ENCODE data around the gene NFU1.
"Not testable (repeated sequence)": the region's sequence is repeated elsewhere in the genome, so short reads cannot be mapped to it uniquely, and the experiment has no call there.

The NFU1 gene

GRCh38 chr2:69449906-69450305 lies 12.7 kb upstream of the NFU1 start:
- no peak for DNase-seq

- DNase-seq = not testable (repeated sequence)
These were observed 6.4 kb upstream of the NFU1 start for GRCh38 chr2:69443673-69444072.

GRCh38 chr2:69439499-69439898 lies 2.3 kb upstream of the NFU1 start:
- DNase-seq = not testable (repeated sequence)

- DNase-seq = no peak
These were observed 1.3 kb upstream of the NFU1 start for GRCh38 chr2:69438580-69438979.

- peak; percentile 46 for DNase-seq
These were observed 518 bp upstream of the NFU1 start for GRCh38 chr2:69437751-69438154.

GRCh38 chr2:69436596-69436937 lies 668 bp downstream of the NFU1 start:
- DNase-seq = peak; percentile 41

- peak; percentile 28 for DNase-seq
These were observed 2.5 kb downstream of the NFU1 start for GRCh38 chr2:69434753-69435152.

- no peak for DNase-seq
These were observed 7.6 kb downstream of the NFU1 start for GRCh38 chr2:69429491-69430183.

- DNase-seq = no peak
These were observed 8.3 kb downstream of the NFU1 start for GRCh38 chr2:69428981-69429380.

GRCh38 chr2:69424419-69424818 lies 12.8 kb downstream of the NFU1 start:
- no peak for DNase-seq

- peak; percentile 30 for DNase-seq
These were observed 15.0 kb downstream of the NFU1 start for GRCh38 chr2:69422198-69422597.

- DNase-seq = not testable (repeated sequence)
These were observed 18.1 kb downstream of the NFU1 start for GRCh38 chr2:69419111-69419510.

GRCh38 chr2:69416147-69416546 lies 21.1 kb downstream of the NFU1 start:
- no peak for DNase-seq

GRCh38 chr2:69411120-69411519 lies 26.1 kb downstream of the NFU1 start:
- no peak for DNase-seq

GRCh38 chr2:69405306-69405705 lies 31.9 kb downstream of the NFU1 start:
- DNase-seq = no peak

- DNase-seq = no peak
These were observed 37.1 kb downstream of the NFU1 start for GRCh38 chr2:69400121-69400520.

- DNase-seq = no peak
These were observed 40.0 kb downstream of the NFU1 start for GRCh38 chr2:69397234-69397633.

- no peak for DNase-seq
These were observed 41.4 kb downstream of the NFU1 start for GRCh38 chr2:69395866-69396265.

GRCh38 chr2:69393963-69394362 lies 43.3 kb downstream of the NFU1 start:
- DNase-seq = no peak

GRCh38 chr2:69390471-69390870 lies 46.8 kb downstream of the NFU1 start:
- peak; percentile 33 for DNase-seq

GRCh38 chr2:69390001-69390400 lies 47.2 kb downstream of the NFU1 start:
- no peak for DNase-seq

- no peak for DNase-seq
These were observed 48.0 kb downstream of the NFU1 start for GRCh38 chr2:69389271-69389670.

- no peak for DNase-seq
These were observed 49.3 kb downstream of the NFU1 start for GRCh38 chr2:69387770-69388481.

Measured in hematopoietic multipotent progenitor cell treated with erythropoietin and hydrocortisone succinate and interleukin-3 and kit ligand, for 6 days (in vitro differentiated cells).